Measurements from ENCODE around the gene ZNF345. TPM values are rescaled to one million over a fixed set of nuclear protein-coding genes. Genes with fewer than 3 reads are reported as not detected.

Gene ZNF345
- total RNA-seq, 1 donor from 2014 or later, result 3.1 TPM

DNA sequence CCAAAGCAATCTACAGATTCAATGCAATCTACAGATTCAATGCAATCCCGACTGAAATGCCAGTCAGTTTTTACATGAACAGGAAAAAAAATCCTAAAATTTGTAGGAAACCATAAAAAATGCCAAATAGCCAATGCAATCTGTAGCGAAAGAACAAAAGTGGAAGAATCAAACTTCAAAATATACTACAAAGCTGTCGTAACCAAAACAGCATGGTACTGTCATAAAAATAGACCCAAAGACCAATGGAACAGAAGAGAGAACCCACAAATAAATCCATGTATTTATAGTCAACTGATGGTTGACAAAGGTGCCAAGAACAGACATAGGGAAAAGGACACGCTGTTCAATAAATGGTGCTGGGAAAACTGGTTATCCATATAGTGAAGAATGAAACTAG, 47.7 kb downstream of the ZNF345 start:
- DNase-seq (ENCODE audit: missing footprints), result no peak
- no peak for ATAC-seq
- intact Hi-C loops (cut with DNase I), result no loop called here

GRCh38 chr19:36915992-36916830, 65.5 kb downstream of the ZNF345 start, which contains the start of the genes ZNF568 and ZNF829:
ZNF568 (plus strand) TSS chr19:36916332; CDS start chr19:36922771, 6,439 bp downstream.
ZNF829 (minus strand) TSS chr19:36916291; CDS start chr19:36915167, 1,124 bp downstream.
- peak; percentile 95 for DNase-seq (ENCODE audit: missing footprints)
- intact Hi-C loops (cut with DNase I), result loop anchor here (2.0 to 10.0 kb wide), 4 partner anchors 56 to 455 kb away; partner anchors contain the start of genes ZNF260, ZNF420 and ZNF527
- ATAC-seq, result peak; percentile 98

DNA sequence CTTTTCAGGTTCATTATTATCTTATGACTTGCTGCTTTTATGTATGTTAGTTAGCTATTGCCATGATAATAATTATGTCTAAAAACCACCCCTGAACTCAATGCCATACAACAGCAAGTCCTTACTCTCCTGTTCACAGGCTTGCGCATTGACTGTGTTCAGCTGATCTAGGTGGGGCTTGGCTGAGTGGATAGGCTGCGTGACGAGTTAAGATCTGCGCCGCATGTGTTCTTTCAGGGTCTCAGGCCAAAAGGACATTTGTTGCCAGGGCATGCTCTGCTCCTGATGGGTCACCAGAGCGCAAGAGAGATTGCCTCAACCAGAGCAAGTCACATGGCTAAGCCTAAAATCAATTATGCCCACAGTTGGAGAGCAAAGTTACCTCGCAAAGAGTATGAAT, 66.3 kb downstream of the ZNF345 start:
- DNase-seq (ENCODE audit: missing footprints), result no peak
- no peak for ATAC-seq
- intact Hi-C loops (cut with DNase I), result loop anchor here (2.0 to 10.0 kb wide), 4 partner anchors 55 to 454 kb away; partner anchors contain the start of genes ZNF260, ZNF420 and ZNF527

DNA sequence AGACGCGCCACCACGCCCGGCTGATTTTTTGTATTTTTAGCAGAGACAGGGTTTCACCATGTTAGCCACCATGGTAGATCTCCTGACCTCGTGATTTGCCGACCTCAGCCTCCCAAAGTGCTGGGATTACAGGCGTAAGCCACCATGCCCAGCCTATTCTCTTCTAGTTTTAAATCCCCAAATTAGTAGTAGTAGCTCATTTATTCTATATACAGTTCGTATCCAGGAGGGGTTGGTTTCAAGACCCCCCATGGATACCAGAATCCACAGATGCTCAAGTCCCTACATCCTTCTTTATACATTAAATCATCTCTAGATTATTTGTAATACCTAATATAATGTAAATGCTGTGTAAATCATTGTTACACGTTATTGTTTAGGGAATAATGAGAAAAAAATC, 67.4 kb downstream of the ZNF345 start:
- ATAC-seq (no peak), DNase-seq (ENCODE audit: missing footprints) (no peak)
- intact Hi-C loops (cut with DNase I), result loop anchor here (5.0 to 10.0 kb wide), 2 partner anchors 54 to 157 kb away; partner anchors contain the start of gene ZNF420

Other genes starting within 250 kb of the ZNF345 start
- gene ZNF382, start 245.6 kb upstream of the ZNF345 start, total RNA-seq, result 19.5 TPM
- 6.9 TPM for gene ZNF461, start 184.0 kb upstream of the ZNF345 start, total RNA-seq
- 3.2 TPM for gene ZNF567, start 163.3 kb upstream of the ZNF345 start, total RNA-seq
- 4.1 TPM for gene ZNF850, start 78.1 kb upstream of the ZNF345 start, total RNA-seq
- 8.3 TPM for gene ZNF790, start 12.5 kb upstream of the ZNF345 start, total RNA-seq
- 2.1 TPM for gene ZNF829, start 65.4 kb downstream of the ZNF345 start, total RNA-seq
- gene ZNF568, start 65.5 kb downstream of the ZNF345 start, total RNA-seq, result 7.7 TPM
- 11.6 TPM for gene ZNF420, start 227.6 kb downstream of the ZNF345 start, total RNA-seq

All from Right ventricle myocardium inferior (tissue), 1 donor.